Measurements from ENCODE around the gene XRCC1.

XRCC1 gene

GRCh38 chr19:43595605-43595998, 20.3 kb upstream of the XRCC1 start (continued):
- no peak for TF ChIP-seq ZNF148 (tag by site-specific recombination; IDR thresholded peaks at IDR 0.05; ENCODE audit: borderline replicate concordance)
- TF ChIP-seq, protein P1, sequence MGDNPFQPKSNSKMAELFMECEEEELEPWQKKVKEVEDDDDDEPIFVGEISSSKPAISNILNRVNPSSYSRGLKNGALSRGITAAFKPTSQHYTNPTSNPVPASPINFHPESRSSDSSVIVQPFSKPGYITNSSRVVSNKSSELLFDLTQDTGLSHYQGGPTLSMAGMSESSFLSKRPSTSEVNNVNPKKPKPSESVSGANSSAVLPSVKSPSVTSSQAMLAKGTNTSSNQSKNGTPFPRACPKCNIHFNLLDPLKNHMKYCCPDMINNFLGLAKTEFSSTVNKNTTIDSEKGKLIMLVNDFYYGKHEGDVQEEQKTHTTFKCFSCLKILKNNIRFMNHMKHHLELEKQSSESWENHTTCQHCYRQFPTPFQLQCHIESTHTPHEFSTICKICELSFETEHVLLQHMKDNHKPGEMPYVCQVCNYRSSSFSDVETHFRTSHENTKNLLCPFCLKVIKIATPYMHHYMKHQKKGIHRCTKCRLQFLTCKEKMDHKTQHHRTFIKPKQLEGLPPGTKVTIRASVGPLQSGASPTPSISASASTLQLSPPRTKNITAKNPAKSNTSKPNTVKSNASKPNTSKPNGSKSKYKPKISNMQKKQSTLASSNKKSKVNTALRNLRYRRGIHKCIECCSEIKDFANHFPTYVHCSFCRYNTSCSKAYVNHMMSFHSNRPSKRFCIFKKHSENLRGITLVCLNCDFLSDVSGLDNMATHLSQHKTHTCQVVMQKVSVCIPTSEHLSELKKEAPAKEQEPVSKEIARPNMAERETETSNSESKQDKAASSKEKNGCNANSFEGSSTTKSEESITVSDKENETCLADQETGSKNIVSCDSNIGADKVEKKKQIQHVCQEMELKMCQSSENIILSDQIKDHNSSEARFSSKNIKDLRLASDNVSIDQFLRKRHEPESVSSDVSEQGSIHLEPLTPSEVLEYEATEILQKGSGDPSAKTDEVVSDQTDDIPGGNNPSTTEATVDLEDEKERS (tag by site-specific recombination; IDR thresholded peaks at IDR 0.05) = no peak
- TF ChIP-seq ZNF585B (tag by site-specific recombination; IDR thresholded peaks at IDR 0.05) = no peak; the same call in 1 of the 2 replicates
- TF ChIP-seq ZNF76 (tag by site-specific recombination; IDR thresholded peaks at IDR 0.05; ENCODE audit: borderline replicate concordance, low read depth) = no peak
- no peak for TF ChIP-seq ZNF654 (tag by site-specific recombination; IDR thresholded peaks at IDR 0.05; ENCODE audit: low read depth)
- 0 out of 2 replicates have a peak, but pooled peaks have one; percentile 74 for TF ChIP-seq REPIN1 (tag by site-specific recombination; IDR thresholded peaks at IDR 0.05; ENCODE audit: low read depth)
- no peak for TF ChIP-seq ZNF624 (tag by site-specific recombination; IDR thresholded peaks at IDR 0.05)
- TF ChIP-seq ZBTB49 (tag by site-specific recombination; IDR thresholded peaks at IDR 0.05; ENCODE audit: low read depth) = no peak
- TF ChIP-seq ZNF645 (tag by site-specific recombination; IDR thresholded peaks at IDR 0.05) = peak; percentile 53; the same call in 1 of the 2 replicates
- TF ChIP-seq ZNF155 (tag by site-specific recombination; IDR thresholded peaks at IDR 0.05) = no peak
- peak; percentile 11; the same call in 1 of the 2 replicates for TF ChIP-seq ZNF561 (tag by site-specific recombination; IDR thresholded peaks at IDR 0.05; ENCODE audit: borderline replicate concordance)
- TF ChIP-seq GLIS1 (tag by site-specific recombination; IDR thresholded peaks at IDR 0.05) = no peak
- TF ChIP-seq, protein P2, sequence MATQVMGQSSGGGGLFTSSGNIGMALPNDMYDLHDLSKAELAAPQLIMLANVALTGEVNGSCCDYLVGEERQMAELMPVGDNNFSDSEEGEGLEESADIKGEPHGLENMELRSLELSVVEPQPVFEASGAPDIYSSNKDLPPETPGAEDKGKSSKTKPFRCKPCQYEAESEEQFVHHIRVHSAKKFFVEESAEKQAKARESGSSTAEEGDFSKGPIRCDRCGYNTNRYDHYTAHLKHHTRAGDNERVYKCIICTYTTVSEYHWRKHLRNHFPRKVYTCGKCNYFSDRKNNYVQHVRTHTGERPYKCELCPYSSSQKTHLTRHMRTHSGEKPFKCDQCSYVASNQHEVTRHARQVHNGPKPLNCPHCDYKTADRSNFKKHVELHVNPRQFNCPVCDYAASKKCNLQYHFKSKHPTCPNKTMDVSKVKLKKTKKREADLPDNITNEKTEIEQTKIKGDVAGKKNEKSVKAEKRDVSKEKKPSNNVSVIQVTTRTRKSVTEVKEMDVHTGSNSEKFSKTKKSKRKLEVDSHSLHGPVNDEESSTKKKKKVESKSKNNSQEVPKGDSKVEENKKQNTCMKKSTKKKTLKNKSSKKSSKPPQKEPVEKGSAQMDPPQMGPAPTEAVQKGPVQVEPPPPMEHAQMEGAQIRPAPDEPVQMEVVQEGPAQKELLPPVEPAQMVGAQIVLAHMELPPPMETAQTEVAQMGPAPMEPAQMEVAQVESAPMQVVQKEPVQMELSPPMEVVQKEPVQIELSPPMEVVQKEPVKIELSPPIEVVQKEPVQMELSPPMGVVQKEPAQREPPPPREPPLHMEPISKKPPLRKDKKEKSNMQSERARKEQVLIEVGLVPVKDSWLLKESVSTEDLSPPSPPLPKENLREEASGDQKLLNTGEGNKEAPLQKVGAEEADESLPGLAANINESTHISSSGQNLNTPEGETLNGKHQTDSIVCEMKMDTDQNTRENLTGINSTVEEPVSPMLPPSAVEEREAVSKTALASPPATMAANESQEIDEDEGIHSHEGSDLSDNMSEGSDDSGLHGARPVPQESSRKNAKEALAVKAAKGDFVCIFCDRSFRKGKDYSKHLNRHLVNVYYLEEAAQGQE (tag by site-specific recombination; IDR thresholded peaks at IDR 0.05) = peak; percentile 20; the same call in 1 of the 2 replicates
- no peak for TF ChIP-seq ZNF529 (tag by site-specific recombination; IDR thresholded peaks at IDR 0.05; ENCODE audit: insufficient replicate concordance)
- TF ChIP-seq ZFP3 (tag by site-specific recombination; IDR thresholded peaks at IDR 0.05; ENCODE audit: low read depth) = peak; percentile 85
- TF ChIP-seq KLF10 (tag by site-specific recombination; IDR thresholded peaks at IDR 0.05) = no peak
- no peak for TF ChIP-seq TRIM28 (IDR thresholded peaks at IDR 0.05; ENCODE audit: borderline replicate concordance, low read length)
- TF ChIP-seq ZNF555 (tag by site-specific recombination; conservative IDR thresholded peaks at IDR 0.05) = no peak
- TF ChIP-seq ZNF600 (tag by site-specific recombination; IDR thresholded peaks at IDR 0.05) = peak; percentile 76
- TF ChIP-seq ZNF558 (tag by site-specific recombination; IDR thresholded peaks at IDR 0.05) = no peak
- TF ChIP-seq, protein P3, sequence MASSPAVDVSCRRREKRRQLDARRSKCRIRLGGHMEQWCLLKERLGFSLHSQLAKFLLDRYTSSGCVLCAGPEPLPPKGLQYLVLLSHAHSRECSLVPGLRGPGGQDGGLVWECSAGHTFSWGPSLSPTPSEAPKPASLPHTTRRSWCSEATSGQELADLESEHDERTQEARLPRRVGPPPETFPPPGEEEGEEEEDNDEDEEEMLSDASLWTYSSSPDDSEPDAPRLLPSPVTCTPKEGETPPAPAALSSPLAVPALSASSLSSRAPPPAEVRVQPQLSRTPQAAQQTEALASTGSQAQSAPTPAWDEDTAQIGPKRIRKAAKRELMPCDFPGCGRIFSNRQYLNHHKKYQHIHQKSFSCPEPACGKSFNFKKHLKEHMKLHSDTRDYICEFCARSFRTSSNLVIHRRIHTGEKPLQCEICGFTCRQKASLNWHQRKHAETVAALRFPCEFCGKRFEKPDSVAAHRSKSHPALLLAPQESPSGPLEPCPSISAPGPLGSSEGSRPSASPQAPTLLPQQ (tag by site-specific recombination; IDR thresholded peaks at IDR 0.05) = no peak
- TF ChIP-seq ZNF513 (tag by site-specific recombination; IDR thresholded peaks at IDR 0.05) = no peak
- TF ChIP-seq ZSCAN30 (tag by site-specific recombination; IDR thresholded peaks at IDR 0.05) = no peak
- no peak for TF ChIP-seq ZNF423 (tag by site-specific recombination; IDR thresholded peaks at IDR 0.05)
- no peak for TF ChIP-seq ZNF169 (tag by site-specific recombination; IDR thresholded peaks at IDR 0.05)

All from HEK293 (cell line).